ENCODE results near the gene SEMA6A.

SEMA6A gene

GRCh38 chr5:116576053-116576713, 1.6 kb upstream of the SEMA6A start:
- FAIRE-seq: no peak

DNA sequence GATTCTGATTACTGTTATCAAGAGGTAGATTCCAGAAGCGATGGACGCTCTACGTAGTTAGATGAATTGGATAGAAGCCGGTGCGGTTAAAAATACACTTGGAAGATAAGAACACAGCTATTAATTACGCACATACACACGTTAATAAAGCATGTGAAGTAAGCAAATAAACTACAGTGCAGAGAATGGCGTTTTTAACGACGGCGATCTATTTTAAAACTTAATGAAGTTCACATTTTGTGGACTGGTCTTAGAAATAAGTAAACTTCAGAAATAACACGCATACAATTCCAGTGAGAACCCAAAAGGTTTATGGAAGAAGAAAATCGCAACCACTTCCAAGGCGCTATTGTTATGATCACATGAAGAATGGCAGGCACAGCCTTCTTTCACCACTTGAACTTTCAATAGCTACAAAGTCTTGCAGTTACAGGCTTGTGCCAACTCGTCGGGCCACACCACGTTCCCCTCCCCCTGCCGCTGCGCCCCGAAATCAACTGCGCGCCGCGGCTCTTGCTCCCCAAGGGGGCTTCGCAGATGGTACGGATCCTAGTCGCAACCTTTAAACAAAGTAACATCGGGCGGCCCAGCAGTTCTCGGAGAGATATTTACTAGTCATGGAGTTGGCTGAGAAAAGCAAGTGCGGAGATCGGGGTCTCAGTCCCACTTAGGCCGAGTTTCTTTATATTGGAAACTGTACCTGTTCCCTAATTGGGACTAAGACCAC, 866 bp upstream of the SEMA6A start:
- no peak for FAIRE-seq

- FAIRE-seq: no peak
Observed at GRCh38 chr5:116573702-116574366, 789 bp downstream of the SEMA6A start.

DNA sequence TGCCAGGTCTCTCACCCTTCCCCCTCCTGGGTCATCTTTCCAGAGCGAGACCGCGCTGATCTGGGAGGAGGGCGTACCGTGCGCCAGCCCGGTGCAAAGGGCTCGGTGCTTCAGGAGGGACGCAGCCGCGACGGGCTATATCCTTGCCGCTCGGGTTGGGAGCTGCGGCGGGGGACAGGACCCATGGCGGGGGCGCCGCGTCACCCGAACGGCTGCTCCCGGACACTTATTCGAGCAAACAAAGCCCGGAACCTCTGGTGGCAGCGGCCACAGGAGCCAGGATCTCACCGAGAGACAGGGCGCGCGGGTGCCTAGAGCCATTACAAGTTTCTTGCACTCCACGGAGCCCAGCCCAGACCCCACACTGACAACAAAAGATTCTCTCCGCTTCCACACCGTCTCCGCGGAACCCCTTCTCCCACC, 1.3 kb downstream of the SEMA6A start:
- no peak for FAIRE-seq

DNA sequence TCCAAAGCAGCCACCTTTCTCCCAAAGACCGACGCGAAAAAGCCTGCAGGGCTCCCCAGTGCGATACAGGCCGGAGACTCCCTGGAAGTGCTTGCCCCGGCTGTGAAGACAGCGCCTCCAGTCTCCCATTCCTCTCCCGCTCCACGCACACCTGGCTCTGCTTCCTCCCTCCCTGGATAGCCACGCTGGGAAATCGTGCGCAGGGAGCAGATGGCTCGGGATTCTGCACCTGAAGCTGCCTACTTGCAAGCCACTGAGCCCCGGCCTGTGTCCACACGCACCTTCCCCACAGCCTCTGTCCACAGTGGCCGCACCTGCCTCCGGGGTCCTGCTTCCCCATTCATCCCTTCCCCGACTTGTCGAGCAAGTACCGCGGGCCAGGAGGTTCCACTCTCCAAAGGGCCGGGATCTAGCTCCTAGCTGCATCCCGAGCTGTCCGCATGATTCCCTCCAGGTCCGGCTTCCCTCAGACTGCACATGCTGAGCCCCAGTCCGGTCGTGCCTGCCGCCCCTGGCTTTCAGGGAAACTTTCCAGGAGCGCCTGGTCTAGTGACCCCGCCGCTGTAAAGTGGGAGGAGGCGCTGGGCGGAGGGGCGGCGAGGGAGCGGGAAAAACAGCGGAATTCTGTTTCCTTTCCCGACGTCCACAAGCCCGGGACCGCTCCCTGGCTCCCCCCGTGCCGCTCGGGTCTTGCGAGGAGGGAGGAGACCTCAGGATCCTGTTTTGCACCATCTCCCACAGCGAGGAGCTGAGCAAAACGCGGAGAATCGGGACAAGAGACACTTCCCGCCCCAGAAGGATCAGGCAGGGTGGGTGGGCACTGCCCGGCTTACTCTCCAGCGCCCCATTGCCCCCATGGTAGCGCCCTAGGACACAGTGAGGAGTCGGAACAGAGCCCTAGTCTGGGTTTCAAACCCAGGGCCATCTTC, 2.0 kb downstream of the SEMA6A start:
- no peak for FAIRE-seq

DNA sequence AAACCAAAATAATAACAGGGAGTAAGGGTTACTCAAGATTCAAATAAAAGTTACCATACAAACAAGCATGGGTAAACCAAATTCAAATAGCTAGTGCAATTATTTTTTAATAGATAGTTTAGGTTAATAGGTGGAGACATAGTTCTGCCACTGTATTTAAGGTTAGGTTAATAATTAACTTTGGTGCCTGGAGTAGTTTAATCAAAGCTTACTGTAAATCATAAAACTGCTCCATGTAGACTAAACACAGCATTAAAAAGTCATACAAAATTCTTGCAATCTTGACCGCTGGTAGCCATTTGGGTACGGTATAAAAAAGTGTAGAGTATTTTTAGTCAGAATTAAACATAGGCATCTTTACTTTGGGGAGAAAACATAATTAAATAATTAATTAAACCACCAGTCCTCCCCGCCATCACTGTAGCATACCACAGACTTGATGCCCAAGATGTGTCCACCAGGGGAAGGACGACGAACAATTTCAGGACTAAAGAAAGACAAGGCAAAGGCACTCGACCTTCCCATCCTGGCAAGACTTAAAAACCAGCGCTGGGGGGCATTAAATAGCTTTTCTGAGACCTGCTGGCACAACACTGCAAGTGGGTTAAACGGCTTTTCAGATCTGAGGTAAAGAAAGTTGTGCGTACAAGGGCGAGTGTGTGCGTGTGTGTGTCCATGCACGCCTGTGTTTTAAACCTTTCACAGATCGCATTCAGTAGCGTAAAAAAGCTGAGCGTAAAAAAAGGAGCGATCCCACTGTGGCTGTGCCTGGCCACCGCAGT, 2.9 kb downstream of the SEMA6A start:
- FAIRE-seq: no peak

DNA sequence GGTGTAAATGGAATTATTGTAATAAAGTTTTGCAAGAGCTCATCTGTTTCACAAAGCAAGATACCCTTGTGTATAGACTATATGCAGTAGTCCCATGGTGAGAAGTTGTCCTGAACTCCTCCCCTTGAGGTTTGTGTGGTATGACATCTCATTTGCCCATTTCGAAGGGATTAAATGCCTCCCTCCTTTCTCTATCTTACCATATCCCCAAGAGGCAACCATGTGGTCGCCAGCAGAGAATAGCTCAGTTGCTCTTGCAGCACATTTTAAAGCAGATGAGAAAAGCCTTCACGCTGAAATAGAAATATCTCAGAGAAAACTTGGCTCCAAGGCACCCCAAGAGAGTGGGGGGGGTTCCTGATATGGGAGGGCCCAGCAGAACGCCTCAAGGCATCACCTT, 4.6 kb downstream of the SEMA6A start:
- FAIRE-seq: no peak

GRCh38 chr5:116567106-116567505, 7.5 kb downstream of the SEMA6A start:
- FAIRE-seq: no peak

- FAIRE-seq: no peak
Observed at GRCh38 chr5:116566251-116566650, 8.4 kb downstream of the SEMA6A start.

DNA sequence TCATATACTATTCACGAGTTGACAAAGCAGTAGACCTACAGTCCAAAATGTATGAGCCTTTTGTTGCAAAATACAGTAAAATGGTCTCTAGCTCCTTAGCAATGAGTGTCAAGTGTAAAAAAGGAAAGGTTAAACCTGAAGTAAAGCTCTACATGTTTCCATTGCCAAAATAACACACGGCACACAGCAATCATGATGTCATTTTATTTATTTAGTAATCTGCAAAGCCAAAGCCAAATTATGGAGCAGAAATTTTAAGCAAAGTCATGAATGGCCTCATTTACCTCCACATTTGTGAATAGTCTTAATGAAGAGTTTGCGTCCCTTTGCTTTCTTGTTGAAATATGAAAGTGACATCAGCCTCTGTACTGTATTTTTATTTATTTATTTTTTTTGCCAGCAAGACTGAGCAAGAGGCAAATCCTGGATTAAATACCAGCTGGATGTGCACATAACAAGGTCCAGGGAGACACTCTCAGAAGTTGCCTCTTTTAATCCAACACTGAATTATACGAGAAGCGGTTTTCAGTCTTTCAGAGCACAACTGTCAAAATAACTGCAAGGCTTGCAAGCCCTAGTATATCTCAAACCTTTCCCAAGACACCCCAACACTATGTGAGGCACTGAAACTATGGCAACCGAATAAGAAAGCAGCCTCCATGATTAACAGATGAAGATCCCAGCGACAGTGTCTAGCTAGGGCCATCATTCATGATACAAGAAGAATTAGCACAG, 9.7 kb downstream of the SEMA6A start:
- no peak for FAIRE-seq

GRCh38 chr5:116564312-116564711, 10.3 kb downstream of the SEMA6A start:
- no peak for FAIRE-seq

DNA sequence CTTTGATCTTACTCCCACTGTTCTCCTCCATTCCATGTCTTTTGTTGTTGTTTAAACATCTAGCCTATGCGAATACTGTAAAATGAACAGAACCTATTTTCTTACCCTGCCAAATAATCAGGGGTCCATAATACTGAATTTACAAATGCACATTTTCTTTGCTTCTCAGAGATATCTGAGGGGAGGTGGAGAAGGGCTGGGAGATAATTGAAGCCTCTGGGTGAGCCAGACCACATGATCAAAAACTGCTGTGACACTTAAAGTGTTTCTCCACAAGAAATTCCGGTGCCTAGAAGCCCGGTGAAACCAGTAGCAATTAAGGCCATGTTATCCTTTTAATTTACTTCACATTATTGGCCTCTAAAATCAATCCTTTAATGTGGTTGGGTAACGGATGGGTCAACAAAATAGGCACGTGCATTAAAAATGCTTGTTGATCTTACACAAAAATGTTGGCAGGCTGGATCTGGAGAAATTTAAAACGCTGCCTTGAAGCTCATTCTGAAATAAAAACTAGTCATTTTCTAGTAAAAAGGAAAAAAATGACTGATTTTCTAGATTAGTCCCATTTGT, 10.8 kb downstream of the SEMA6A start:
- FAIRE-seq: no peak

DNA sequence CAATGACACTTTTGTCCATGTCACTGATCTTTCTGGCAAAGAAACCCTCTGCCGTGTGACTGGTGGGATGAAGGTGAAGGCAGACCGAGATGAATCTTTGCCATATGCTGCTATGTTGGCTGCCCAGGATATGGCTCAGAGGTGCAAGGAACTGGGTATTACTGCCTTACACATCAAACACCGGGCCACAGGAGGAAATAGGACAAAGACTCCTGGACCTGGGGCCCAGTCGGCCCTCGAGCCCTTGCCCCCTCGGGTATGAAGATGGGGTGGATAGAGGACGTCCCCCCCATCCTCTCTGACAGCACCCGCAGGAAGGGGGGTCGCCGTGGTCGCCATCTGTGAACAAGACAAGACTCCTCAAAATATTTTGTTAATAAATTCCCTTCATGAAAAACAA, 12.0 kb downstream of the SEMA6A start:
- no peak for FAIRE-seq

GRCh38 chr5:116561658-116562057, 13.0 kb downstream of the SEMA6A start:
- no peak for FAIRE-seq

DNA sequence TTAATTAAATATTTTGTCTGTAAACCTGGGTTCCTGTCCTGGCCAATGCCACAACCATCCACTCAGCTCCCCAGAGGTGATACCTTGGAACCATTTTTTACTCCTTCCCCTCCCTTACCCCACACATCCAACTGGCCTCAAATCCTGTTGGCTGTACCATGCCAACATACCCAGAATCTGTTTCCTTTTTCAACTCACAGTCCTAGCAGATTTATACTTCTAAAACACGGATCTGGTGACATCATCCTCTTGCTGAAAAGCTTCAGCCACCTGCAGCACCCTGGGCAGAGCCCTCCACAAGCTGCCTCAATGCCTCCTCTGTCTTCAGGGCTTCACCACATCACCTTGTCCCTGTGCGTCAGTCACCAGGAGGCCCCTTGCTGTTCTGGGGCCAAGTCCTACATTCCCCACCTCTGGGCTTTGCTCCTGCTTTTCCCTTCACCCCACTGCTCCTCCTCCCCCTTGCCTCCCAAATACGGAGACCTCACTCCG, 14.9 kb downstream of the SEMA6A start:
- FAIRE-seq: no peak

GRCh38 chr5:116559239-116559638, 15.4 kb downstream of the SEMA6A start:
- no peak for FAIRE-seq

- peak; percentile 80 for FAIRE-seq
Observed at GRCh38 chr5:116557669-116558271, 16.9 kb downstream of the SEMA6A start.

- FAIRE-seq: no peak
Observed at GRCh38 chr5:116554764-116555163, 19.9 kb downstream of the SEMA6A start.

DNA sequence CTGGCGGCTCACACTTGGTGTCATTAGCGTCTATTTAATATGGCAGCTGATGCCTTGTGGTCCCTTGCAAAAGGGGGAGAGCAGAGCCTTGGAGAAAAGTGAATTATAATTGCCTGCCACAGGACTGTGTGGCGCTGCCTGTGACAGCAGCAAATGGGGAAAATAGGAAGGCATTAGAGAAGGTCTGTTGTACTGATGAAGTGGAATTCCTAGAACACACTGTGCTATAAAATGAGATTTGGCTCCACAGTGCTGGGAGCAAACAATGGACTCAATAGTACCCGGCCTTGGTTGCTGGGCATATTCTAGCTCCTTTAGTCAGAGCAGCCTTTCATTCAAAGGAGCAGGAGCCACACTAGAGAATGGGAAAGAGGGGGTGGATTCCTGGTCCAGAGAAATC, 21.3 kb downstream of the SEMA6A start:
- FAIRE-seq: no peak

GRCh38 chr5:116550082-116550481, 24.5 kb downstream of the SEMA6A start:
- FAIRE-seq: no peak

GRCh38 chr5:116546743-116547124, 27.9 kb downstream of the SEMA6A start:
- FAIRE-seq: no peak
